ENCODE results near the gene AHCYL2. TPM values are rescaled to one million over a fixed set of nuclear protein-coding genes. Genes with fewer than 3 reads are reported as not detected.

The AHCYL2 gene
- total and polyA plus RNA-seq, 7 donors, result 4.4 to 39.2 (median 24.8) TPM

DNA sequence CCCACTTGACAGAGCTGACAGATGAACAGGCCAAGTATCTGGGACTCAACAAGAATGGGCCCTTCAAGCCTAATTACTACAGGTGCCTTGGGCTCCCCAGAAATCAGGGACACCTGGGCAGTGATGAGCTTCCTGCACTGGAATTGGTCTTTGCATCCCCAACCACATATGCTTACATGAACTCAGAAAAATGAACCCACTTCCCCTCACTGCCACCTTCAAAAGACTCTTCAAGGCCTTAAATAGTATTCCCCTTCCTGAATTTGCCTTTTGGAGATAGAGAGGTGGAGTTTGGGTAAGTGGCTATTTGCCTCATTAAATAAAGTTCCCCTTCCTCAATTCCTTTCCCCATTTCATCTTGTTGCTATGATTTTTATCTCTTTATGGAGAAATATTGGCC lies 201.7 kb downstream of the AHCYL2 start:
- Histone ChIP-seq H3K4me3 (no peak overlapping the region), H3K9me3 (no peaks in the 10 kb centered on the region), H3K27me3 (ENCODE audit: insufficient read depth in 3 of 3, low read length in 2 of 3) (no peaks in the 10 kb centered on the region), H3K36me3 (ENCODE audit: insufficient read depth in 1 of 2, low read depth in 1 of 2) (peaks cover 0 to 38% of the 10 kb centered on the region in 2 donors), H3K27ac (no peak overlapping the region), H3K4me1 (peaks cover 22% of the 10 kb centered on the region)
- ATAC-seq (no peak), DNase-seq (no peak)
- TF ChIP-seq, protein P1, sequence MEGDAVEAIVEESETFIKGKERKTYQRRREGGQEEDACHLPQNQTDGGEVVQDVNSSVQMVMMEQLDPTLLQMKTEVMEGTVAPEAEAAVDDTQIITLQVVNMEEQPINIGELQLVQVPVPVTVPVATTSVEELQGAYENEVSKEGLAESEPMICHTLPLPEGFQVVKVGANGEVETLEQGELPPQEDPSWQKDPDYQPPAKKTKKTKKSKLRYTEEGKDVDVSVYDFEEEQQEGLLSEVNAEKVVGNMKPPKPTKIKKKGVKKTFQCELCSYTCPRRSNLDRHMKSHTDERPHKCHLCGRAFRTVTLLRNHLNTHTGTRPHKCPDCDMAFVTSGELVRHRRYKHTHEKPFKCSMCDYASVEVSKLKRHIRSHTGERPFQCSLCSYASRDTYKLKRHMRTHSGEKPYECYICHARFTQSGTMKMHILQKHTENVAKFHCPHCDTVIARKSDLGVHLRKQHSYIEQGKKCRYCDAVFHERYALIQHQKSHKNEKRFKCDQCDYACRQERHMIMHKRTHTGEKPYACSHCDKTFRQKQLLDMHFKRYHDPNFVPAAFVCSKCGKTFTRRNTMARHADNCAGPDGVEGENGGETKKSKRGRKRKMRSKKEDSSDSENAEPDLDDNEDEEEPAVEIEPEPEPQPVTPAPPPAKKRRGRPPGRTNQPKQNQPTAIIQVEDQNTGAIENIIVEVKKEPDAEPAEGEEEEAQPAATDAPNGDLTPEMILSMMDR (IDR thresholded peaks at IDR 0.05), result no peak
- intact Hi-C loops (cut with DNase I), result no loop called here

GRCh38 chr7:129427526-129428045 lies 202.8 kb downstream of the AHCYL2 start:
- ATAC-seq (no peak), DNase-seq (no peak)
- Histone ChIP-seq H3K27ac (no peak overlapping the region), H3K9me3 (no peaks in the 10 kb centered on the region), H3K4me3 (no peak overlapping the region), H3K4me1 (peaks cover 12% of the 10 kb centered on the region), H3K27me3 (ENCODE audit: insufficient read depth in 3 of 3, low read length in 2 of 3) (no peaks in the 10 kb centered on the region), H3K36me3 (ENCODE audit: insufficient read depth in 1 of 2, low read depth in 1 of 2) (peaks cover 0 to 38% of the 10 kb centered on the region in 2 donors)
- TF ChIP-seq, protein P1 (IDR thresholded peaks at IDR 0.05), result no peak
- 33 to 54% (median 41%) methylated on average over 2 of the region's 2 CpGs for WGBS, 3 donors
- intact Hi-C loops (cut with DNase I), result no loop called here

DNA sequence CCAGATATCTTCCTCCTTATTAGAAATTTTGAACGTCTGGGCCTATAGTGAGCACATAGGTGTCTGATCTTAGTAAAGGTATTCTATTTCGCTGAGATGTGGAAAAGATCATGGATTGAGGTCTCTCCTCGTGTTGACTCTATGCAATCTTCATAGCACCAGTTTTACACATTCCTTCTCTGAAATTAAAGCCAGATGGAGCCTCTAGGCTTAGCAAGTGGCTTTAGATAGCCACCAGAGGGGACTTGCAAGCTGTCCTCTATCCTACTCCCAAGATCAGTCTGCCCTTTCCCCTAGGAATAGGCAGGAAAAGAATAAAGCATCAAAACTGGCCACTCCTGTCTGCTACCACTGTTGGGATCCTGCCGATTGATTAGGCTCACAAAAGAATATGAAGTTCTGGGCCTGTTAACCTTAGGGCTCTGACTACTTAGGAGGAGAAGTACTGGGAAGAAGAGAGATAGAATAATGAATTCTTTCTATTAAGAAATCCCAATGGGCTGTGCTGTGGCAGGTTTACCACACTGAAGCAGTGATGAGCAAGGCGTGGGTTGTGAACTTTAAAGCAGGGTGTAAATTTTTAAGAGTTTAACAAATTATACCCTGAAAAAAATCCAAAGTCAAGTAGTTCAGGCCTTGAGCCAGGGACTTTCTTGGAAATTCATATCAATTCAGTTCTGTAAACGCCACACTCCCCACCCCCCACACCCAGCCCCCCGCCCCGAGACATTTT lies 207.2 kb downstream of the AHCYL2 start:
- no peaks in the 10 kb centered on the region for H3K9me3 ChIP-seq
- H3K36me3 ChIP-seq (ENCODE audit: insufficient read depth in 1 of 2, low read depth in 1 of 2), result peaks cover 0 to 11% of the 10 kb centered on the region in 2 donors
- H3K27ac ChIP-seq, result no peak overlapping the region
- intact Hi-C loops (cut with DNase I), result loop anchor here in 1 of 2 donors (5.0 kb wide), 1 partner anchor 35 kb away; no protein-coding TSS in a partner anchor
- WGBS, 3 donors, result 75 to 85% (median 79%) methylated on average over 8 of the region's 8 CpGs
- H3K4me1 ChIP-seq, result no peaks in the 10 kb centered on the region
- no peaks in the 10 kb centered on the region for H3K27me3 ChIP-seq (ENCODE audit: insufficient read depth in 3 of 3, low read length in 2 of 3)
- no peak for DNase-seq
- no peak for ATAC-seq
- H3K4me3 ChIP-seq, result no peak overlapping the region
- TF ChIP-seq, protein P1 (IDR thresholded peaks at IDR 0.05), result no peak

DNA sequence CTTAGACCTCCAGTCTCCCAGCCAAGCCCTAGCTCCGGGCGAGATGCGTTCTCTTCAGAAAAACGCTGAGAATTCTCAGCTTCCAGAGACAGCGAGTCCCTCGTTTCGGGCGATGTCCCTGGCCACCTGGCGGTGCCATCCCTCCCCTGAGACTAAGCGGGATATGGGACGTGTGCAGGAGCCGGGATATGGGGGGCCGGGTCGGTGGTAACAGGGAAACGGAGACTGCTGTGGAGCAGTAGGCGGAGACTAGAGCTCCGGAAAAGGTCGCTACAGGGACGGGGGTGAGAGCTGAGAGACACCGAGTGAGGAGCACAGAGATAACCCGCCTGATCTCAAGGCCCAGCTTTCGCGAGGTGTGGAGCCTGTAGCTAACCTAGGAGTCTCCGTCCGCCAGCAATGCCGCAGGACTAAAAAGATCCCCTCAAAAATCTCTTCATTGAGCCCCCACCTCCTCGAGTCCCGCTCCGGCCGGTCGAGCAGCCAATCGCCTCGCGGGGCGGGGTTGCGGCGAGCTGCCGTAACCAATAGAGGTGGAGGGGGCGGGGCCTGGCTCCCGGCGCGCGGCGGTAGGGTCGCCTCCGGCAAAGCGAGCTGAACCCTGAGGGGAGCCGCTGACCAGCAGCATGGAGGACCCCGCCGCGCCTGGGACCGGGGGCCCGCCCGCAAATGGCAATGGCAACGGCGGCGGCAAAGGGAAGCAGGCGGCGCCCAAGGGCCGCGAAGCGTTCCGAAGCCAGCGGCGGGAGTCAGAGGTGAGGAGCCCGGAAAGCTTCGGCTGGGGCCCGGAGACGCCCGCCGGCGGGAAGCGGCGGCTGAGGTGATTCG lies 209.2 kb downstream of the AHCYL2 start, which contains the start of gene STRIP2:
STRIP2 (plus strand) TSS at position 586 of the 828 bp plus-strand sequence; CDS start at position 627, 41 bp downstream.
- Histone ChIP-seq H3K36me3 (ENCODE audit: insufficient read depth in 1 of 2, low read depth in 1 of 2) (no peaks in the 10 kb centered on the region), H3K27ac (peak within 1 kb of the TSS; percentile 91), H3K9me3 (no peaks in the 10 kb centered on the region), H3K27me3 (ENCODE audit: insufficient read depth in 3 of 3, low read length in 2 of 3) (no peaks in the 10 kb centered on the region), H3K4me1 (peaks cover 6% of the 10 kb centered on the region), H3K4me3 (peak within 1 kb of the TSS; percentile 95)
- ATAC-seq (peak; percentile 93 to 95 (median 94)), DNase-seq (peak; percentile 94 to 96)
- intact Hi-C loops (cut with DNase I), result loop anchor here in 1 of 2 donors (5.0 kb wide), 1 partner anchor 37 kb away; no protein-coding TSS in a partner anchor
- 0% methylated on average over 64 to 75 of the region's 75 CpGs for WGBS, 3 donors
- TF ChIP-seq, protein P1 (IDR thresholded peaks at IDR 0.05), result no peak
